ENCODE results near the gene ZNF70.

The ZNF70 gene

GRCh38 chr22:23750714-23751440 is at the start of gene ZNF70:
TSS of gene ZNF70 (minus strand) at chr22:23751112. CDS start at chr22:23745140, 5,972 bp downstream.
- peak; percentile 74 for DNase-seq

GRCh38 chr22:23796461-23796860 is 45.5 kb upstream of the ZNF70 start:
- DNase-seq: no peak

- DNase-seq: no peak
Observed at GRCh38 chr22:23793326-23793725, 42.4 kb upstream of the ZNF70 start.

- no peak for DNase-seq
Observed at GRCh38 chr22:23791738-23792645, 41.1 kb upstream of the ZNF70 start.

GRCh38 chr22:23790819-23791737 is 40.2 kb upstream of the ZNF70 start:
- DNase-seq: no peak

- DNase-seq: no peak
Observed at GRCh38 chr22:23789638-23790037, 38.7 kb upstream of the ZNF70 start.

GRCh38 chr22:23789121-23789520 is 38.2 kb upstream of the ZNF70 start:
- DNase-seq: no peak

GRCh38 chr22:23787910-23788309 is 37.0 kb upstream of the ZNF70 start:
- no peak for DNase-seq

GRCh38 chr22:23787600-23787896 is 36.6 kb upstream of the ZNF70 start:
- DNase-seq: no peak

- peak; percentile 83 for DNase-seq
Observed at GRCh38 chr22:23786752-23787599, 36.1 kb upstream of the ZNF70 start, which contains the start of gene SMARCB1. TSS of gene SMARCB1 (plus strand) at chr22:23786966. CDS start at chr22:23787170, 204 bp downstream.

GRCh38 chr22:23786261-23786710 is 35.4 kb upstream of the ZNF70 start:
- DNase-seq: no peak

- DNase-seq: no peak
Observed at GRCh38 chr22:23784215-23784732, 33.4 kb upstream of the ZNF70 start.

GRCh38 chr22:23783265-23784150 is 32.6 kb upstream of the ZNF70 start:
- DNase-seq: no peak

GRCh38 chr22:23782703-23783102 is 31.8 kb upstream of the ZNF70 start:
- DNase-seq: no peak

- DNase-seq: no peak
Observed at GRCh38 chr22:23782252-23782651, 31.3 kb upstream of the ZNF70 start.

- DNase-seq: no peak
Observed at GRCh38 chr22:23781511-23782183, 30.7 kb upstream of the ZNF70 start.

GRCh38 chr22:23781065-23781464 is 30.2 kb upstream of the ZNF70 start:
- no peak for DNase-seq

GRCh38 chr22:23780146-23780748 is 29.3 kb upstream of the ZNF70 start:
- DNase-seq: no peak

- DNase-seq: no peak
Observed at GRCh38 chr22:23779731-23780130, 28.8 kb upstream of the ZNF70 start.

- no peak for DNase-seq
Observed at GRCh38 chr22:23779083-23779482, 28.2 kb upstream of the ZNF70 start.

All from stimulated activated naive CD4-positive, alpha-beta T cell treated with Interleukin-2 at 50 U/mL for 16 hours (primary cell).